ENCODE results near the gene DLGAP1.

DNA sequence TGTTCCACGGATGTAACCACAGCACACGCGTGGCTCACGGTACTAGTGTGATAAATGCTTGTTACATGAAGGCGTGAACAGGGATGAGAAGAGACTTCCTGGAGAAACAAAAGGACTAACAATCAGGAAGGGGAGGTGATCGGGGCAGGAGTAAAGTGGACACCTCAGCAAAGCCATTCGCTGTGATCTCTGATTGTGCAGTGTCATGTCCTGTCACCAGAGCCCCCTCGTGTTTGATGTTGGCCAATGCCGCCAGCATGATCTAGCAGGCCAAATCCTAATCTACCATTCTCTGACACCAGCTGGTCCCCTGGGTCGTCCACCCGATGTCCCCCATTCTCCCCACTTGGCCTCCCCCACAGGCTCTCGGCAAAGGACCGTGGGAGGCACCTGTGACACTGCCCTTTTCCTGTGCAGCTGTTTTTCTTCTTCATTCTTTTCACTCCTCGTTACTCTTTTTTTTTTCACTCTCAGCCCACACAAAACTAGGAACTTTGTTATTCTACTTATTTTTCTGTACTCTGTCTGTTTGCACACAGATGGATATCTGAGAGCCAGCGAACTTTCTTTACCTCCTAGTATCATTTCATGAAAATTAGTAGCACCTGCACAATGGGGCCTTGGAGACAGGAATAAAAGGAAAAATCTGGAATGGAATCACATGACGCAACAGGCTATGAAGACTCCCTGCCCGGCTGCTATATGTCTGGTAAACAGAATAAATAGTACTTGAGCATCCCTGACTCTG is 858.3 kb downstream of the DLGAP1 start:
- TF ChIP-seq CTCF (IDR thresholded peaks at IDR 0.05) (peak in 1 of 4 donors; percentile 15), POLR2A (IDR thresholded peaks at IDR 0.05) (no peak)

All from right lobe of liver (tissue), 4 donors.